NOMO-1 treated with dmso at 0.1 percent for 144 hours (cell line): ENCODE data around the gene TBX1.
"Not testable (repeated sequence)": the region's sequence is repeated elsewhere in the genome, so short reads cannot be mapped to it uniquely, and the experiment has no call there.

Source experiments
- DNase-seq: peaks from one replicate; lab custom pipeline; 2025; ENCODE audit not compliant: unreplicated experiment; lab: John Stamatoyannopoulos, UW

The TBX1 gene

GRCh38 chr22:19779685-19780268 is 19.2 kb downstream of the TBX1 start:
- DNase-seq, result no peak

GRCh38 chr22:19782533-19782932 is 22.0 kb downstream of the TBX1 start:
- DNase-seq, result no peak

- no peak for DNase-seq
These were observed 23.2 kb downstream of the TBX1 start for GRCh38 chr22:19783586-19784383.

- no peak for DNase-seq
These were observed 24.0 kb downstream of the TBX1 start for GRCh38 chr22:19784384-19785175.

- no peak for DNase-seq
These were observed 25.1 kb downstream of the TBX1 start for GRCh38 chr22:19785461-19786263.

GRCh38 chr22:19786264-19786585 is 25.6 kb downstream of the TBX1 start:
- DNase-seq, result no peak

- no peak for DNase-seq
These were observed 26.6 kb downstream of the TBX1 start for GRCh38 chr22:19786959-19787848.

- DNase-seq, result no peak
These were observed 27.2 kb downstream of the TBX1 start for GRCh38 chr22:19787849-19788141.

GRCh38 chr22:19788661-19789225 is 28.2 kb downstream of the TBX1 start:
- DNase-seq, result no peak

- DNase-seq, result no peak
These were observed 28.8 kb downstream of the TBX1 start for GRCh38 chr22:19789406-19789805.

GRCh38 chr22:19789828-19790227 is 29.2 kb downstream of the TBX1 start:
- no peak for DNase-seq

GRCh38 chr22:19791243-19791642 is 30.7 kb downstream of the TBX1 start:
- DNase-seq, result no peak

- no peak for DNase-seq
These were observed 31.3 kb downstream of the TBX1 start for GRCh38 chr22:19791894-19792293.

GRCh38 chr22:19792383-19792896 is 31.9 kb downstream of the TBX1 start:
- DNase-seq, result not testable (repeated sequence)

- DNase-seq, result no peak
These were observed 32.6 kb downstream of the TBX1 start for GRCh38 chr22:19793161-19793560.

GRCh38 chr22:19793661-19794310 is 33.2 kb downstream of the TBX1 start:
- no peak for DNase-seq

- no peak for DNase-seq
These were observed 35.0 kb downstream of the TBX1 start for GRCh38 chr22:19795617-19796008.

- DNase-seq, result no peak
These were observed 35.6 kb downstream of the TBX1 start for GRCh38 chr22:19796160-19796559.
